HepG2 (cell line): Measurements from ENCODE around the gene PCP4L1. TPM values are rescaled to one million over a fixed set of nuclear protein-coding genes. Genes with fewer than 3 reads are reported as not detected.

Experiments
- BORCS8-MEF2B ChIP-seq: sonication (generic); formaldehyde crosslinking; IDR thresholded peaks from 2 replicates; pipeline ENCODE4 v1.8.0; 2022; ENCODE audit warnings: mild to moderate bottlenecking, missing genetic modification reagents
- ETS1 ChIP-seq: sonication (generic); formaldehyde crosslinking; IDR thresholded peaks from 2 replicates; pipeline ENCODE4 v1.4.0; 2020; ENCODE audit warnings: missing genetic modification reagents
- EZH2 ChIP-seq: conservative IDR thresholded peaks from 2 replicates; pipeline ENCODE4 v1.6.1; 2012; ENCODE audit warnings: mild to moderate bottlenecking, low read depth, low read length, moderate library complexity
- FOXC1 ChIP-seq: sonication (generic); formaldehyde crosslinking; IDR thresholded peaks from 2 replicates; pipeline ENCODE4 v1.8.0; 2022; ENCODE audit warnings: mild to moderate bottlenecking, missing genetic modification reagents, borderline replicate concordance
- GLMP ChIP-seq: sonication (generic); formaldehyde crosslinking; IDR thresholded peaks from 2 replicates; pipeline ENCODE4 v1.9.0; 2021; ENCODE audit warnings: missing genetic modification reagents, mild to moderate bottlenecking, borderline replicate concordance
- IKZF1 ChIP-seq: fragments of 450-650 bp; IDR thresholded peaks from 2 replicates; pipeline ENCODE4 v1.7.1; 2016
- PITX1 ChIP-seq: sonication (generic); formaldehyde crosslinking; IDR thresholded peaks from 2 replicates; pipeline ENCODE4 v1.5.1; 2020; ENCODE audit warnings: mild to moderate bottlenecking, missing genetic modification reagents
- PRMT3 ChIP-seq: sonication (generic); formaldehyde crosslinking; IDR thresholded peaks from 2 replicates; pipeline ENCODE4 v1.8.1; 2022; ENCODE audit warnings: low read depth, mild to moderate bottlenecking, moderate library complexity, missing genetic modification reagents, borderline replicate concordance
- SETDB1 ChIP-seq: sonication (generic); formaldehyde crosslinking; IDR thresholded peaks from 2 replicates; pipeline ENCODE4 v1.5.1; 2020; ENCODE audit warnings: missing genetic modification reagents, mild to moderate bottlenecking, borderline replicate concordance
- SMAD1 ChIP-seq: sonication (generic); formaldehyde crosslinking; IDR thresholded peaks from 2 replicates; pipeline ENCODE4 v1.4.0; 2020; ENCODE audit warnings: missing genetic modification reagents, low read depth, mild to moderate bottlenecking, borderline replicate concordance
- TMF1 ChIP-seq: sonication (generic); formaldehyde crosslinking; IDR thresholded peaks from 2 replicates; pipeline ENCODE4 v1.8.1; 2022; ENCODE audit warnings: low read depth, missing genetic modification reagents
- ZNF430 ChIP-seq: sonication (generic); formaldehyde crosslinking; IDR thresholded peaks from 2 replicates; pipeline ENCODE4 v1.9.0; 2021; ENCODE audit warnings: mild to moderate bottlenecking, missing genetic modification reagents
- ZNF510 ChIP-seq: sonication (generic); formaldehyde crosslinking; IDR thresholded peaks from 2 replicates; pipeline ENCODE4 v1.4.0; 2020; ENCODE audit warnings: low read depth, mild to moderate bottlenecking, missing genetic modification reagents
- ZNF552 ChIP-seq: sonication (generic); formaldehyde crosslinking; IDR thresholded peaks from 2 replicates; pipeline ENCODE4 v1.9.0; 2022; ENCODE audit warnings: missing genetic modification reagents, mild to moderate bottlenecking, borderline replicate concordance
- ZNF563 ChIP-seq: sonication (generic); formaldehyde crosslinking; IDR thresholded peaks from 2 replicates; pipeline ENCODE4 v1.8.0; 2022; ENCODE audit warnings: mild to moderate bottlenecking, moderate library complexity, missing genetic modification reagents
- ZNF567 ChIP-seq: sonication (generic); formaldehyde crosslinking; IDR thresholded peaks from 2 replicates; pipeline ENCODE4 v1.8.1; 2023; ENCODE audit warnings: mild to moderate bottlenecking, missing genetic modification reagents, borderline replicate concordance
- ZNF605 ChIP-seq: sonication (generic); formaldehyde crosslinking; IDR thresholded peaks from 2 replicates; pipeline ENCODE4 v1.8.0; 2022; ENCODE audit warnings: mild to moderate bottlenecking, missing genetic modification reagents
- ZNF720 ChIP-seq: sonication (generic); formaldehyde crosslinking; IDR thresholded peaks from 2 replicates; pipeline ENCODE4 v1.4.0; 2020; ENCODE audit warnings: missing genetic modification reagents
- polyA plus RNA-seq, 8 experiments: library from polyadenylated mRNA; depleted of rRNA in 3 of 8; stranded (reverse) in 7 of 8; unstranded in 1 of 8; fragments of >200 nt; fragmentation: Illumina TruSeq in 4 of 8; extraction: Trizol in 4 of 8; gene quantifications; 2 replicates each; pipeline versions ENCODE4 v1.2.1 to v1.2.3, GENCODE V29; 2011 to 2016; ENCODE audit warnings: low read depth in 4 of 8, missing spikeins in 1 of 8, mixed read lengths in 1 of 8; ENCODE audit not compliant: insufficient read depth in 1 of 8
- total RNA-seq, 5 experiments: library from RNA; depleted of rRNA; stranded (reverse); fragments of >200 nt; fragmentation: Illumina TruSeq; extraction: Trizol; gene quantifications; 2 replicates each; pipeline ENCODE4 v1.2.3, GENCODE V29; 2016; ENCODE audit warnings: low read depth in 1 of 5
- TF ChIP-seq, protein P1 (sequence below): sonication (generic); formaldehyde crosslinking; IDR thresholded peaks from 2 replicates; pipeline ENCODE4 v1.9.0; 2022; ENCODE audit warnings: missing genetic modification reagents, mild to moderate bottlenecking, borderline replicate concordance
- TF ChIP-seq, protein P2 (sequence below): sonication (generic); formaldehyde crosslinking; conservative IDR thresholded peaks from 2 replicates; pipeline ENCODE4 v1.4.0; 2020; ENCODE audit warnings: missing genetic modification reagents
- TF ChIP-seq, protein P3 (sequence below): IDR thresholded peaks from 2 replicates; pipeline ENCODE4 v1.6.1; 2016; ENCODE audit warnings: mild to moderate bottlenecking
- TF ChIP-seq, protein P4 (sequence below): sonication (generic); formaldehyde crosslinking; IDR thresholded peaks from 2 replicates; pipeline ENCODE4 v1.5.0; 2020; ENCODE audit warnings: mild to moderate bottlenecking, low read depth, missing genetic modification reagents, borderline replicate concordance

The PCP4L1 gene
- total and polyA plus RNA-seq, 2 of the 13 experiments (the other 11 are each of a cell fraction or from before 2014, with no cell fraction given): 0.28 TPM; not detected in 1

DNA sequence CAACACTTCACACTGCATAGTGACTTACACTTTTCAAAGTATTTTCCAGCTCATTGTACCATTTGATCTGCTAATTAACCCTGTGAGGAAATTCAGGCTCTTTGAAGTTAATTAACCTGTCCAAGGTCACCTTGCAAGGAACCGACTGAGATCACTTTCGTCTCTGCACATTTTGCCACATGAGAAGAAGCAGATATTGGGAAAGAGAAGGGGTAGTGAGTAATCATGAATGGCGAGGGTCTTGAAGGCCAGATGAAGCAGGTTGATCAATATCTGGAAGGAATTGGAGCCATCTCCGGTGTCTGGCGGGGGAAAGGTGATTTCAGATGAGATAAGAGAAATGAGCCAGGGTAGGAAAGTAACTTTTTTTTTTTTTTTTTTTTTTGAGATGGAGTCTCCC, 38.5 kb upstream of the PCP4L1 start (continued):
- TF ChIP-seq, protein P1, sequence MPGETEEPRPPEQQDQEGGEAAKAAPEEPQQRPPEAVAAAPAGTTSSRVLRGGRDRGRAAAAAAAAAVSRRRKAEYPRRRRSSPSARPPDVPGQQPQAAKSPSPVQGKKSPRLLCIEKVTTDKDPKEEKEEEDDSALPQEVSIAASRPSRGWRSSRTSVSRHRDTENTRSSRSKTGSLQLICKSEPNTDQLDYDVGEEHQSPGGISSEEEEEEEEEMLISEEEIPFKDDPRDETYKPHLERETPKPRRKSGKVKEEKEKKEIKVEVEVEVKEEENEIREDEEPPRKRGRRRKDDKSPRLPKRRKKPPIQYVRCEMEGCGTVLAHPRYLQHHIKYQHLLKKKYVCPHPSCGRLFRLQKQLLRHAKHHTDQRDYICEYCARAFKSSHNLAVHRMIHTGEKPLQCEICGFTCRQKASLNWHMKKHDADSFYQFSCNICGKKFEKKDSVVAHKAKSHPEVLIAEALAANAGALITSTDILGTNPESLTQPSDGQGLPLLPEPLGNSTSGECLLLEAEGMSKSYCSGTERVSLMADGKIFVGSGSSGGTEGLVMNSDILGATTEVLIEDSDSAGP (CRISPR knock-in tag): no peak
- TF ChIP-seq SETDB1 (CRISPR knock-in tag) (no peak), ZNF720 (CRISPR knock-in tag) (no peak), ZNF563 (no peak), ZNF552 (no peak), SMAD1 (CRISPR knock-in tag) (no peak), TMF1 (CRISPR knock-in tag) (no peak), BORCS8-MEF2B (CRISPR knock-in tag) (no peak), EZH2 (no peak), ZNF510 (CRISPR knock-in tag) (no peak), FOXC1 (CRISPR knock-in tag) (no peak), ZNF605 (CRISPR knock-in tag) (0 out of 2 replicates have a peak, but pooled peaks have one; percentile 3), ZNF430 (CRISPR knock-in tag) (no peak), ZNF567 (CRISPR knock-in tag) (no peak), PRMT3 (CRISPR knock-in tag) (no peak), GLMP (CRISPR knock-in tag) (no peak), PITX1 (CRISPR knock-in tag) (0 out of 2 replicates have a peak, but pooled peaks have one; percentile 9), IKZF1 (no peak), ETS1 (CRISPR knock-in tag) (no peak)
- TF ChIP-seq, protein P2, sequence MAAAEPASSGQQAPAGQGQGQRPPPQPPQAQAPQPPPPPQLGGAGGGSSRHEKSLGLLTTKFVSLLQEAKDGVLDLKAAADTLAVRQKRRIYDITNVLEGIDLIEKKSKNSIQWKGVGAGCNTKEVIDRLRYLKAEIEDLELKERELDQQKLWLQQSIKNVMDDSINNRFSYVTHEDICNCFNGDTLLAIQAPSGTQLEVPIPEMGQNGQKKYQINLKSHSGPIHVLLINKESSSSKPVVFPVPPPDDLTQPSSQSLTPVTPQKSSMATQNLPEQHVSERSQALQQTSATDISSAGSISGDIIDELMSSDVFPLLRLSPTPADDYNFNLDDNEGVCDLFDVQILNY (CRISPR knock-in tag): no peak
- TF ChIP-seq, protein P3, sequence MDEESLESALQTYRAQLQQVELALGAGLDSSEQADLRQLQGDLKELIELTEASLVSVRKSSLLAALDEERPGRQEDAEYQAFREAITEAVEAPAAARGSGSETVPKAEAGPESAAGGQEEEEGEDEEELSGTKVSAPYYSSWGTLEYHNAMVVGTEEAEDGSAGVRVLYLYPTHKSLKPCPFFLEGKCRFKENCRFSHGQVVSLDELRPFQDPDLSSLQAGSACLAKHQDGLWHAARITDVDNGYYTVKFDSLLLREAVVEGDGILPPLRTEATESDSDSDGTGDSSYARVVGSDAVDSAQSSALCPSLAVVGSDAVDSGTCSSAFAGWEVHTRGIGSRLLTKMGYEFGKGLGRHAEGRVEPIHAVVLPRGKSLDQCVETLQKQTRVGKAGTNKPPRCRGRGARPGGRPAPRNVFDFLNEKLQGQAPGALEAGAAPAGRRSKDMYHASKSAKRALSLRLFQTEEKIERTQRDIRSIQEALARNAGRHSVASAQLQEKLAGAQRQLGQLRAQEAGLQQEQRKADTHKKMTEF (CRISPR knock-in tag): no peak
- TF ChIP-seq, protein P4, sequence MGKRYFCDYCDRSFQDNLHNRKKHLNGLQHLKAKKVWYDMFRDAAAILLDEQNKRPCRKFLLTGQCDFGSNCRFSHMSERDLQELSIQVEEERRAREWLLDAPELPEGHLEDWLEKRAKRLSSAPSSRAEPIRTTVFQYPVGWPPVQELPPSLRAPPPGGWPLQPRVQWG: no peak
